ENCODE results near the gene SLC16A4. TPM values are rescaled to one million over a fixed set of nuclear protein-coding genes. Genes with fewer than 3 reads are reported as not detected.

SLC16A4 gene
- total and polyA plus RNA-seq, 8 donors = 0.89 to 11.1 (median 2.6) TPM; not detected in 1

DNA sequence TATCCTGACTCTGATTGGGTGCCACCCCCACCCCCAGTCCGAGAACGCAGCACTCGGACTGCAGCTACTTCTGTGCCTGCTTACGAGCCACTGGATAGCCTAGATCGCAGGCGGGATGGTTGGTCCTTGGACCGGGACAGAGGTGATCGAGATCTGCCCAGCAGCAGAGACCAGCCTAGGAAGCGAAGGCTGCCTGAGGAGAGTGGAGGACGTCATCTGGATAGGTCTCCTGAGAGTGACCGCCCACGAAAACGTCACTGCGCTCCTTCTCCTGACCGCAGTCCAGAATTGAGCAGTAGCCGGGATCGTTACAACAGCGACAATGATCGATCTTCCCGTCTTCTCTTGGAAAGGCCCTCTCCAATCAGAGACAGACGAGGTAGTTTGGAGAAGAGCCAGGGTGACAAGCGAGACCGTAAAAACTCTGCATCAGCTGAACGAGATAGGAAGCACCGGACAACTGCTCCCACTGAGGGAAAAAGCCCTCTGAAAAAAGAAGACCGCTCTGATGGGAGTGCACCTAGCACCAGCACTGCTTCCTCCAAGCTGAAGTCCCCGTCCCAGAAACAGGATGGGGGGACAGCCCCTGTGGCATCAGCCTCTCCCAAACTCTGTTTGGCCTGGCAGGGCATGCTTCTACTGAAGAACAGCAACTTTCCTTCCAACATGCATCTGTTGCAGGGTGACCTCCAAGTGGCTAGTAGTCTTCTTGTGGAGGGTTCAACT is 49.5 kb downstream of the SLC16A4 start:
- no peak for TF ChIP-seq EP300 (IDR thresholded peaks at IDR 0.05)
- no peak for TF ChIP-seq POLR2AphosphoS5 (IDR thresholded peaks at IDR 0.05)
- TF ChIP-seq POLR2A (IDR thresholded peaks at IDR 0.05) = no peak
- TF ChIP-seq, protein P1, sequence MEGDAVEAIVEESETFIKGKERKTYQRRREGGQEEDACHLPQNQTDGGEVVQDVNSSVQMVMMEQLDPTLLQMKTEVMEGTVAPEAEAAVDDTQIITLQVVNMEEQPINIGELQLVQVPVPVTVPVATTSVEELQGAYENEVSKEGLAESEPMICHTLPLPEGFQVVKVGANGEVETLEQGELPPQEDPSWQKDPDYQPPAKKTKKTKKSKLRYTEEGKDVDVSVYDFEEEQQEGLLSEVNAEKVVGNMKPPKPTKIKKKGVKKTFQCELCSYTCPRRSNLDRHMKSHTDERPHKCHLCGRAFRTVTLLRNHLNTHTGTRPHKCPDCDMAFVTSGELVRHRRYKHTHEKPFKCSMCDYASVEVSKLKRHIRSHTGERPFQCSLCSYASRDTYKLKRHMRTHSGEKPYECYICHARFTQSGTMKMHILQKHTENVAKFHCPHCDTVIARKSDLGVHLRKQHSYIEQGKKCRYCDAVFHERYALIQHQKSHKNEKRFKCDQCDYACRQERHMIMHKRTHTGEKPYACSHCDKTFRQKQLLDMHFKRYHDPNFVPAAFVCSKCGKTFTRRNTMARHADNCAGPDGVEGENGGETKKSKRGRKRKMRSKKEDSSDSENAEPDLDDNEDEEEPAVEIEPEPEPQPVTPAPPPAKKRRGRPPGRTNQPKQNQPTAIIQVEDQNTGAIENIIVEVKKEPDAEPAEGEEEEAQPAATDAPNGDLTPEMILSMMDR (IDR thresholded peaks at IDR 0.05) = no peak
- H3K4me1 ChIP-seq = peaks cover 53 to 81% (median 73%) of the 10 kb centered on the region in 4 donors
- H3K9me3 ChIP-seq = no peaks in the 10 kb centered on the region
- H3K4me3 ChIP-seq = peak overlapping the region in 3 of 4 donors; percentile 90 to 95 (median 91)
- intact Hi-C loops (cut with DNase I; ENCODE audit: low total_unique reads) = loop anchor here (10.0 kb wide), 1 partner anchor 63 kb away; the partner anchor contains the start of gene LAMTOR5
- no peak overlapping the region for H3K27ac ChIP-seq
- no peaks in the 10 kb centered on the region for H3K27me3 ChIP-seq
- H3K36me3 ChIP-seq = peaks cover 7 to 29% (median 24%) of the 10 kb centered on the region in 4 donors
- 79 to 84% (median 83%) methylated on average over 25 to 27 of the region's 27 CpGs for WGBS, 5 donors
- DNase-seq = no peak

DNA sequence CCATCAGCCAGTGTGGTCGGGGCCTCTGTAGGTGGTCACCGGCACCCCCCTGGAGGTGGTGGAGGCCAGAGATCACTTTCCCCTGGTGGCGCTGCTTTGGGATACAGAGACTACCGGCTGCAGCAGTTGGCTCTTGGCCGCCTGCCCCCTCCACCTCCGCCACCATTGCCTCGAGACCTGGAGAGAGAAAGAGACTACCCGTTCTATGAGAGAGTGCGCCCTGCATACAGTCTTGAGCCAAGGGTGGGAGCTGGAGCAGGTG is 50.7 kb downstream of the SLC16A4 start:
- 4 to 16% (median 4%) methylated on average over 7 to 9 of the region's 9 CpGs for WGBS, 5 donors
- peaks cover 56 to 77% (median 67%) of the 10 kb centered on the region in 4 donors for H3K4me1 ChIP-seq
- TF ChIP-seq, protein P1 (IDR thresholded peaks at IDR 0.05) = no peak
- no peak for TF ChIP-seq POLR2AphosphoS5 (IDR thresholded peaks at IDR 0.05)
- TF ChIP-seq EP300 (IDR thresholded peaks at IDR 0.05) = no peak
- no peak for TF ChIP-seq POLR2A (IDR thresholded peaks at IDR 0.05)
- no peaks in the 10 kb centered on the region for H3K27me3 ChIP-seq
- DNase-seq = no peak
- H3K4me3 ChIP-seq = peak overlapping the region; percentile 90 to 95 (median 92)
- peak overlapping the region; percentile 81 to 98 (median 97) for H3K27ac ChIP-seq
- no peaks in the 10 kb centered on the region for H3K9me3 ChIP-seq
- H3K36me3 ChIP-seq = peaks cover 7 to 28% (median 20%) of the 10 kb centered on the region in 4 donors
- intact Hi-C loops (cut with DNase I; ENCODE audit: low total_unique reads) = loop anchor here (10.0 kb wide), 1 partner anchor 65 kb away; the partner anchor contains the start of gene LAMTOR5

DNA sequence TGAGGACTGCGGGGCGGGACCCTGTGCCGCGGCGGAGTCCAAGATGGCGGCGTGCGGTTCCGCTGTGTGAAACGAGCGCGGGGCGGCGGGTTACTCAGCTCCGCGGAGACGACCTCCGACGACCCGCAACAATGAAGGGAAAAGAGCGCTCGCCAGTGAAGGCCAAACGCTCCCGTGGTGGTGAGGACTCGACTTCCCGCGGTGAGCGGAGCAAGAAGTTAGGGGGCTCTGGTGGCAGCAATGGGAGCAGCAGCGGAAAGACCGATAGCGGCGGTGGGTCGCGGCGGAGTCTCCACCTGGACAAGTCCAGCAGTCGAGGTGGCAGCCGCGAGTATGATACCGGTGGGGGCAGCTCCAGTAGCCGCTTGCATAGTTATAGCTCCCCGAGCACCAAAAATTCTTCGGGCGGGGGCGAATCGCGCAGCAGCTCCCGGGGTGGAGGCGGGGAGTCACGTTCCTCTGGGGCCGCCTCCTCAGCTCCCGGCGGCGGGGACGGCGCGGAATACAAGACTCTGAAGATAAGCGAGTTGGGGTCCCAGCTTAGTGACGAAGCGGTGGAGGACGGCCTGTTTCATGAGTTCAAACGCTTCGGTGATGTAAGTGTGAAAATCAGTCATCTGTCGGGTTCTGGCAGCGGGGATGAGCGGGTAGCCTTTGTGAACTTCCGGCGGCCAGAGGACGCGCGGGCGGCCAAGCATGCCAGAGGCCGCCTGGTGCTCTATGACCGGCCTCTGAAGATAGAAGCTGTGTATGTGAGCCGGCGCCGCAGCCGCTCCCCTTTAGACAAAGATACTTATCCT is 51.2 kb downstream of the SLC16A4 start:
- H3K36me3 ChIP-seq = peaks cover 7 to 28% (median 20%) of the 10 kb centered on the region in 4 donors
- peaks cover 55 to 72% (median 63%) of the 10 kb centered on the region in 4 donors for H3K4me1 ChIP-seq
- H3K4me3 ChIP-seq = peak overlapping the region; percentile 90 to 95 (median 92)
- peak; percentile 51 to 79 for DNase-seq
- intact Hi-C loops (cut with DNase I; ENCODE audit: low total_unique reads) = loop anchor here (10.0 kb wide), 1 partner anchor 65 kb away; the partner anchor contains the start of gene LAMTOR5
- no peaks in the 10 kb centered on the region for H3K9me3 ChIP-seq
- H3K27ac ChIP-seq = peak overlapping the region; percentile 81 to 98 (median 97)
- no peaks in the 10 kb centered on the region for H3K27me3 ChIP-seq
- peak in 2 of 4 donors; percentile 25 to 50 for TF ChIP-seq POLR2A (IDR thresholded peaks at IDR 0.05)
- no peak for TF ChIP-seq EP300 (IDR thresholded peaks at IDR 0.05)
- TF ChIP-seq, protein P1 (IDR thresholded peaks at IDR 0.05) = peak in 4 of 7 experiments; percentile 20 to 38 (median 28)
- peak; percentile 36 to 93 (median 92) for TF ChIP-seq POLR2AphosphoS5 (IDR thresholded peaks at IDR 0.05)
- 0 to 1% (median 0%) methylated on average over 54 to 77 of the region's 77 CpGs for WGBS, 5 donors

DNA sequence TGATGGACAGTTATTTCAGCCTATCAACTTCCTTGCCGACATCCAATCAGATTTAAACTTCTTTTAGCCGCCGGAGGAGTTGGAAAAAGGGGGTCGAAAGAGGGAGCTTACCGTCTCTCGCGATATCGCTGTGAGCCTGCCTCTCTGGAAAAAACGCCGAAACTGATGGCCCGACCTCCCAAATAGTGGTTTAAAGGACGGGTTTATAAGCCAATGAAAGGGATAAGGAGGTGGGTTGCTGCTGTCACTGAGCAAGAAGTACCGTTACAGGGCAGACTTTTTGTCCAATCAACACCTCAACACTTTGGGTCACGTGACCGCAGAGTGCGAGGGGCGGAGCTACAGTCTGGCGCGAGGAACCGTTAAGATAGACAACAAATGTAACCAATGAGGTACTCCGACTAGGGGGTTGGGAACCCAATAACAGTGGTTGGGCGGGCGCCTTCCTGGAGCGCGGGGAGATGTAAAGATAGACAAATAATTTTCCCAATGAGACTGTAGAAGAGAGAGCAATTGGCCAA is 51.9 kb downstream of the SLC16A4 start, which contains the start of gene RBM15:
RBM15 (plus strand) TSS at position 492 of the 521 bp plus-strand sequence; CDS start at position 521, 29 bp downstream.
- H3K4me3 ChIP-seq = peak within 1 kb of the TSS; percentile 90 to 95 (median 92)
- no peaks in the 10 kb centered on the region for H3K27me3 ChIP-seq
- WGBS, 5 donors = 0 to 1% (median 0%) methylated on average over 25 of the region's 25 CpGs
- DNase-seq = peak; percentile 98 to 100
- peaks cover 7 to 28% (median 20%) of the 10 kb centered on the region in 4 donors for H3K36me3 ChIP-seq
- intact Hi-C loops (cut with DNase I; ENCODE audit: low total_unique reads) = no loop called here
- TF ChIP-seq EP300 (IDR thresholded peaks at IDR 0.05) (no peak), POLR2A (IDR thresholded peaks at IDR 0.05) (no peak), POLR2AphosphoS5 (IDR thresholded peaks at IDR 0.05) (no peak)
- TF ChIP-seq, protein P1 (IDR thresholded peaks at IDR 0.05) = no peak
- H3K27ac ChIP-seq = peak within 1 kb of the TSS; percentile 97 to 100 (median 98)
- H3K9me3 ChIP-seq = no peaks in the 10 kb centered on the region
- peaks cover 48 to 66% (median 56%) of the 10 kb centered on the region in 4 donors for H3K4me1 ChIP-seq

All from stomach (tissue), 9 donors.